Endothelial cell of umbilical vein (primary cell): ENCODE data around the gene LAMA4.

ENCODE experiments used
- CTCF ChIP-seq, 2 donors: IDR thresholded peaks; 1 replicate in 1 of 2; 2 replicates in 1 of 2; pipeline ENCODE4 v1.5.1; 2011; ENCODE audit warnings: low read length in 2 of 2, mild to moderate bottlenecking in 2 of 2, moderate library complexity in 2 of 2, control low read depth in 1 of 2, inconsistent platforms in 1 of 2, low read depth in 1 of 2; ENCODE audit not compliant: insufficient read depth in 1 of 2; ENCODE audit errors: extremely low read depth in 1 of 2
- EZH2 ChIP-seq: IDR thresholded peaks from 2 replicates; pipeline ENCODE4 v1.6.1; 2012; ENCODE audit warnings: borderline replicate concordance, low read depth, mild to moderate bottlenecking, moderate library complexity, low read length, inconsistent platforms; ENCODE audit not compliant: severe bottlenecking
- FOS ChIP-seq: IDR thresholded peaks from 2 replicates; pipeline ENCODE4 v1.6.1; 2011; ENCODE audit warnings: mild to moderate bottlenecking, low read length, moderate library complexity, borderline replicate concordance; ENCODE audit not compliant: insufficient read depth
- GATA2 ChIP-seq: IDR thresholded peaks from 2 replicates; pipeline ENCODE4 v1.7.0; 2011; ENCODE audit warnings: low read depth, mild to moderate bottlenecking, moderate library complexity, mixed read lengths, low read length; ENCODE audit not compliant: insufficient read length, insufficient read depth
- JUN ChIP-seq: IDR thresholded peaks from 2 replicates; pipeline ENCODE4 v1.6.1; 2011; ENCODE audit warnings: borderline replicate concordance, low read depth; ENCODE audit not compliant: insufficient read length, insufficient read depth
- MAX ChIP-seq: IDR thresholded peaks from 2 replicates; pipeline ENCODE4 v1.6.1; 2011; ENCODE audit not compliant: insufficient read depth, insufficient read length
- MYC ChIP-seq: IDR thresholded peaks from one replicate; pipeline ENCODE4 v1.6.1; 2011; ENCODE audit warnings: mild to moderate bottlenecking, low read depth, low read length
- POLR2A ChIP-seq: IDR thresholded peaks from 2 replicates; pipeline ENCODE4 v1.6.1; 2012; ENCODE audit warnings: low read depth, mild to moderate bottlenecking, control low read depth, low read length
- POLR2AphosphoS5 ChIP-seq: IDR thresholded peaks from 2 replicates; pipeline ENCODE4 v1.6.1; 2012; ENCODE audit warnings: low read depth, mild to moderate bottlenecking, control low read depth, low read length, moderate library complexity; ENCODE audit not compliant: insufficient read depth

GRCh38 chr6:112291161-112291762, 36.9 kb upstream of the LAMA4 start:
- no peak for TF ChIP-seq CTCF (IDR thresholded peaks at IDR 0.05; ENCODE audit: extremely low read depth in 1 of 2, insufficient read depth in 1 of 2, low read depth in 1 of 2, low read length in 2 of 2)
- no peak for TF ChIP-seq MYC
- no peak for TF ChIP-seq EZH2
- TF ChIP-seq POLR2A: no peak
- TF ChIP-seq POLR2AphosphoS5: no peak
- no peak for TF ChIP-seq JUN
- TF ChIP-seq MAX: no peak
- TF ChIP-seq GATA2: no peak
- no peak for TF ChIP-seq FOS
